HepG2 (cell line): ENCODE results near the gene VEGFB. TPM values are rescaled to one million over a fixed set of nuclear protein-coding genes. Genes with fewer than 3 reads are reported as not detected.

Experiments
- ATAC-seq: fragments of 200-7000 bp; cut with Tn5 transposase; 3 replicates; pipeline ENCODE4 v1.9.1; 2020; ENCODE audit warnings: mild to moderate bottlenecking, moderate library complexity
- BruUV-seq: library from RNA; stranded (reverse); fragments of 400-500 nt; replicated peaks from 2 replicates; lab custom pipeline; 2021; lab: Mats Ljungman, UMichigan
- CTCF ChIA-PET: fragments of 300-600 bp; formaldehyde crosslinking; extraction: SDS; loops from one replicate; lab custom pipeline; 2021; ENCODE audit warnings: low total read pairs, inconsistent platforms, low intra/inter-chr PET ratio; lab: Yijun Ruan, JAX
- POLR2A ChIA-PET: fragments of 350-600 bp; sonication (Branson Sonifier 250); formaldehyde crosslinking; loops from one replicate; lab custom pipeline; 2020; ENCODE audit warnings: antibody characterized with exemption, inconsistent platforms; lab: Yijun Ruan, JAX
- DNase-seq: peaks from one replicate; pipeline ENCODE4 v3.0.0-alpha.2; 2015; ENCODE audit warnings: low spot score
- FAIRE-seq: peaks from 3 replicates; lab custom pipeline; 2011; peaks lifted over from hg19 to GRCh38; lab: Jason Lieb, UNC
- H2AFZ ChIP-seq: one replicate; pipeline ENCODE4 v1.6.1; 2011; ENCODE audit warnings: low read length, inconsistent platforms
- H3K27ac ChIP-seq: fragments of 300-600 bp; 3 replicates; pipeline ENCODE4 v1.8.0; 2011; ENCODE audit warnings: mixed run types, mild to moderate bottlenecking, mixed read lengths, low read length, inconsistent platforms; ENCODE audit not compliant: insufficient read depth; ENCODE audit errors: extremely low read length
- H3K27me3 ChIP-seq, 2 experiments: fragments of 200-600 bp in 1 of 2; 2 replicates in 1 of 2; 3 replicates in 1 of 2; pipeline versions ENCODE4 v1.6.0 to v1.8.0; 2011; ENCODE audit warnings: low read length in 2 of 2, mild to moderate bottlenecking in 2 of 2, moderate library complexity in 2 of 2, inconsistent platforms in 1 of 2; ENCODE audit not compliant: insufficient read depth in 2 of 2, control insufficient read depth in 1 of 2
- H3K36me3 ChIP-seq, 2 experiments: fragments of 200-600 bp in 1 of 2; replicated peaks in 1 of 2; 2 replicates in 1 of 2; 3 replicates in 1 of 2; pipeline versions ENCODE4 v1.5.1 to v1.8.0; 2011; ENCODE audit warnings: low read length in 2 of 2, inconsistent platforms in 1 of 2; ENCODE audit not compliant: insufficient read depth in 2 of 2, control insufficient read depth in 1 of 2
- H3K4me1 ChIP-seq: 2 replicates; pipeline ENCODE4 v1.5.1; 2012; ENCODE audit warnings: low read length, inconsistent platforms; ENCODE audit not compliant: insufficient read depth
- H3K4me2 ChIP-seq: 2 replicates; pipeline ENCODE4 v1.6.0; 2011; ENCODE audit warnings: low read depth, low read length, inconsistent platforms
- H3K4me3 ChIP-seq, 3 experiments: fragments of 200-600 bp in 1 of 3; sonication (generic), shearing (Covaris generic) in 1 of 3; replicated peaks in 1 of 3; 2 replicates each; pipeline ENCODE4 v1.5.1; 2011 to 2016; ENCODE audit warnings: low read length in 3 of 3, inconsistent platforms in 2 of 3, low read depth in 2 of 3, mild to moderate bottlenecking in 2 of 3, control low read depth in 1 of 3, mixed read lengths in 1 of 3; ENCODE audit not compliant: insufficient read depth in 1 of 3
- H3K79me2 ChIP-seq: one replicate; pipeline ENCODE4 v1.6.1; 2011; ENCODE audit warnings: low read length, inconsistent platforms; ENCODE audit not compliant: insufficient read depth
- H3K9ac ChIP-seq: 2 replicates; pipeline ENCODE4 v1.6.0; 2011; ENCODE audit warnings: mild to moderate bottlenecking, low read depth, low read length, inconsistent platforms; ENCODE audit not compliant: insufficient read depth
- H3K9me3 ChIP-seq: 2 replicates; pipeline ENCODE4 v1.5.1; 2012; ENCODE audit warnings: mild to moderate bottlenecking, low read length
- H4K20me1 ChIP-seq: 2 replicates; pipeline ENCODE4 v1.6.0; 2011; ENCODE audit warnings: inconsistent platforms, mild to moderate bottlenecking, low read length, moderate library complexity; ENCODE audit not compliant: insufficient read depth
- BCLAF1 ChIP-seq: fragments of 450-650 bp; IDR thresholded peaks from 2 replicates; pipeline ENCODE4 v1.6.1; 2017; ENCODE audit warnings: mild to moderate bottlenecking
- KMT2B ChIP-seq: IDR thresholded peaks from 2 replicates; pipeline ENCODE4 v1.6.1; 2016; ENCODE audit warnings: missing genetic modification reagents, missing compliant biosample characterization
- MED8 ChIP-seq: sonication (generic); formaldehyde crosslinking; IDR thresholded peaks from 2 replicates; pipeline ENCODE4 v1.8.1; 2023; ENCODE audit warnings: mild to moderate bottlenecking, missing genetic modification reagents; ENCODE audit not compliant: insufficient replicate concordance
- MNT ChIP-seq: fragments of 450-650 bp; IDR thresholded peaks from 2 replicates; pipeline ENCODE4 v1.6.1; 2016
- NFIC ChIP-seq: IDR thresholded peaks from 2 replicates; pipeline ENCODE4 v1.6.1; 2012; ENCODE audit warnings: mild to moderate bottlenecking, low read length, inconsistent platforms
- TFDP1 ChIP-seq: IDR thresholded peaks from 2 replicates; pipeline ENCODE4 v1.6.1; 2016; ENCODE audit warnings: missing compliant biosample characterization, missing genetic modification reagents, borderline replicate concordance
- ZNF484 ChIP-seq: sonication (generic); formaldehyde crosslinking; IDR thresholded peaks from 2 replicates; pipeline ENCODE4 v1.5.1; 2020; ENCODE audit warnings: mild to moderate bottlenecking, low read depth, missing genetic modification reagents, borderline replicate concordance
- ZNF713 ChIP-seq: sonication (generic); formaldehyde crosslinking; IDR thresholded peaks from 2 replicates; pipeline ENCODE4 v1.4.0; 2020; ENCODE audit warnings: mild to moderate bottlenecking, missing genetic modification reagents
- ZNF720 ChIP-seq: sonication (generic); formaldehyde crosslinking; IDR thresholded peaks from 2 replicates; pipeline ENCODE4 v1.4.0; 2020; ENCODE audit warnings: missing genetic modification reagents
- ZNF747 ChIP-seq: sonication (generic); formaldehyde crosslinking; IDR thresholded peaks from 2 replicates; pipeline ENCODE4 v1.8.1; 2023; ENCODE audit warnings: missing genetic modification reagents, mild to moderate bottlenecking, borderline replicate concordance
- ZSCAN21 ChIP-seq: sonication (generic); formaldehyde crosslinking; IDR thresholded peaks from 2 replicates; pipeline ENCODE4 v1.8.0; 2022; ENCODE audit warnings: mild to moderate bottlenecking, missing genetic modification reagents, moderate library complexity, borderline replicate concordance
- ZUFSP ChIP-seq: sonication (generic); formaldehyde crosslinking; IDR thresholded peaks from 2 replicates; pipeline ENCODE4 v1.9.0; 2021; ENCODE audit warnings: missing genetic modification reagents, mild to moderate bottlenecking, borderline replicate concordance
- WGBS: methylation state at CpG from one replicate; pipeline ENCODE4 v1.1.6; 2017; ENCODE audit warnings: low lambda C conversion rate; 5-methylcytosine and 5-hydroxymethylcytosine counted together
- in situ Hi-C: cut with HindIII; loops from 2 replicates; pipeline ENCODE4 v1.10.0; 2017; ENCODE audit warnings: low pct_unique_long_range_greater_than_20kb; ENCODE audit not compliant: extremely low pct_ligation_motif_present
- intact Hi-C: fragments of 100-400 bp; cut with micrococcal nuclease; formaldehyde crosslinking; loops from one replicate; pipeline ENCODE4 v1.10.0; 2022; ENCODE audit not compliant: unreplicated experiment
- polyA plus RNA-seq, 8 experiments: library from polyadenylated mRNA; depleted of rRNA in 3 of 8; stranded (reverse) in 7 of 8; unstranded in 1 of 8; fragments of >200 nt; fragmentation: Illumina TruSeq in 4 of 8; extraction: Trizol in 4 of 8; gene quantifications; 2 replicates each; pipeline versions ENCODE4 v1.2.1 to v1.2.3, GENCODE V29; 2011 to 2016; ENCODE audit warnings: low read depth in 4 of 8, missing spikeins in 1 of 8, mixed read lengths in 1 of 8; ENCODE audit not compliant: insufficient read depth in 1 of 8
- total RNA-seq, 5 experiments: library from RNA; depleted of rRNA; stranded (reverse); fragments of >200 nt; fragmentation: Illumina TruSeq; extraction: Trizol; gene quantifications; 2 replicates each; pipeline ENCODE4 v1.2.3, GENCODE V29; 2016; ENCODE audit warnings: low read depth in 1 of 5

VEGFB gene
- total and polyA plus RNA-seq, 2 of the 13 experiments (the other 11 are each of a cell fraction or from before 2014, with no cell fraction given), result 9.0 to 11.3 TPM

- CTCF ChIA-PET, result no interaction called here
- H3K4me1 ChIP-seq, result peaks cover 66% of the 10 kb centered on the region
- intact Hi-C loops, result loop anchor here (5.0 kb wide), 1 partner anchor 53 kb away; the partner anchor contains the start of gene STIP1
- peak within 1 kb of the TSS; percentile 91 for H3K27ac ChIP-seq
- H3K9ac ChIP-seq, result peak within 1 kb of the TSS; percentile 92
- peak within 1 kb of the TSS; percentile 84 to 93 (median 88) for H3K4me3 ChIP-seq
- WGBS, result 2% methylated on average over 10 of the region's 58 CpGs
- H3K9me3 ChIP-seq, result no peaks in the 10 kb centered on the region
- no peaks in the 10 kb centered on the region; a peak in 1 of 5 replicates for H3K27me3 ChIP-seq
- ATAC-seq (peak; percentile 46), FAIRE-seq (peak; percentile 36), DNase-seq (peak; percentile 93)
- in situ Hi-C loops, result loop anchor here (5.0 kb wide), 1 partner anchor 62 kb away; the partner anchor contains the start of gene CATSPERZ
- no peak within 1 kb of the TSS for H2AFZ ChIP-seq
- H3K79me2 ChIP-seq, result peaks cover 18% of the 10 kb centered on the region
- peak within 1 kb of the TSS; percentile 100 for H3K4me2 ChIP-seq
- TSS peak; percentile 84 for BruUV-seq
- peaks cover 0 to 11% of the 10 kb centered on the region in 2 experiments; a peak in 3 of 5 replicates for H3K36me3 ChIP-seq
- H4K20me1 ChIP-seq, result no peaks in the 10 kb centered on the region
- POLR2A ChIA-PET, result interaction anchor here (0.6 to 8.3 kb wide), 20 partner anchors 8 to 91 kb away, joined by 3 to 113 read pairs (median 6); partner anchors contain the start of genes BAD, DNAJC4, ESRRA and MACROD1
- TF ChIP-seq NFIC (no peak), BCLAF1 (no peak), MED8 (CRISPR knock-in tag) (peak; percentile 48), MNT (peak; percentile 62), ZNF720 (CRISPR knock-in tag) (no peak), ZNF747 (CRISPR knock-in tag) (peak; percentile 69), TFDP1 (CRISPR knock-in tag) (peak; percentile 84), ZNF713 (CRISPR knock-in tag) (0 out of 2 replicates have a peak, but pooled peaks have one; percentile 4), KMT2B (CRISPR knock-in tag) (no peak), ZNF484 (CRISPR knock-in tag) (no peak), ZUFSP (CRISPR knock-in tag) (no peak), ZSCAN21 (CRISPR knock-in tag) (0 out of 2 replicates have a peak, but pooled peaks have one; percentile 9)
Measured at GRCh38 chr11:64240435-64241240, 6.3 kb downstream of the VEGFB start, which contains the start of gene FKBP2. TSS of gene FKBP2 (plus strand) at chr11:64241095. CDS start at chr11:64242388, 1,293 bp downstream.
